GM12873 (cell line): Measurements from ENCODE around the gene GPR22.

Experiments
- CTCF ChIP-seq: IDR thresholded peaks from 2 replicates; pipeline ENCODE4 v1.5.1; 2012; ENCODE audit warnings: low read depth, mild to moderate bottlenecking, moderate library complexity, low read length, control low read depth; ENCODE audit not compliant: insufficient read depth; ENCODE audit errors: missing control alignments

Gene GPR22

GRCh38 chr7:107495516-107495915 lies 25.7 kb downstream of the GPR22 start:
- no peak for TF ChIP-seq CTCF

DNA sequence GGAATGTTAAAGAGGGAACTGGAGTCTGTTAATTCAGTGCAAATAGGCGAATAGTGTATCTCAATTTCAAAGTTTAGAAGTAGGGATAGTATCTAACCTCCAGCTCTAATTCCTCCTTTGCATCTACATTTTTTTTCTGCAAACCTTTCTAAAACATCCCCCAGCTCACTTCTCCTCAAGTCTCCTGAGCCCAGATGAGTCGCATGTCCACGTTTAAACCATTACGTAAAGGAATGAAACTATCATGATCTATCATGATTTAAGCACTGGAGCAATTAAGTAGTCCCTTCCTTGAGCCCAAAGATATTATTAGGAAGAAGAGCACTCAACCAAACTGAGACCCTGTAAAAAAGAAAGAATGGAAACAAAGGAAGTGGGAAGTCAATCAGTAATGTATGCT lies 29.9 kb downstream of the GPR22 start:
- no peak for TF ChIP-seq CTCF

DNA sequence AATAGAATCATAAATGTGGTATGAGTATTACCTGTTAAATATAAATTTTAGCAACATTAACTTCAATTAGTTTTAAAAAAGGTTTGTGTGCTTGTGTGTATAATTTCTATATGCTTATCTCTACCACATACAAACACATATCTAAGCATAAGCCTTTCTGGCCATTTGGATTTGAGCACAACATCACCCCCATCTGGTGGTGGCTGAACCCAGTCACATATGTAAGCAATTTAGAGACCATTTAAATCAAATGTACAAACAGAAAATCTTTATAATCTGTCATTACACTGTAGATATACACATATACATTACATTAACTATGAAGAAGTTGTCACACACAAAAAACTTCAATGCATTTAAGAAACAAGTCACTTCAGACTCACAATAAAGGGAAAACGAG lies 31.7 kb downstream of the GPR22 start:
- TF ChIP-seq CTCF: peak; percentile 44

DNA sequence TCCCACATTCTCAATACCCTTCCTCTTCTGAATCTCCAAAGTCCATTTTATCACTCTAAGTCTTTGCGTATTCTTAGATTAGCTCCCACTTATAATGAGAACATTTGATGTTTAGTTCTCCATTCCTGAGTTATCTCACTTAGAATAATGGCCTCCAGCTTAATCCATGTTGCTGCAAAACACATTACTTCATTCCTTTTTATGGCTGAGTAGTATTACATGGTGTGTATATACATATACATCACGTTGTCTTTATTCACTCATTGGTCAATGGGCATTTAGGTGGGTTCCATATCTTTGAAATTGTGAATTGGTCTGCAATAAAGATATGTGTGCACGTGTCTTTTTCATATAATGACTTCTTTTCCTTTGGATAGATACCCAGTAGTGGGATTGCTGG lies 32.3 kb downstream of the GPR22 start:
- TF ChIP-seq CTCF: no peak

- no peak for TF ChIP-seq CTCF
Measured at GRCh38 chr7:107502797-107503196, 32.9 kb downstream of the GPR22 start.

- no peak for TF ChIP-seq CTCF
Measured at GRCh38 chr7:107503687-107504086, 33.8 kb downstream of the GPR22 start.

- TF ChIP-seq CTCF: no peak
Measured at GRCh38 chr7:107505362-107505761, 35.5 kb downstream of the GPR22 start.
